Activated CD4-positive, alpha-beta T cell treated with anti-CD3 and anti-CD28 coated beads, Interleukin-2, Interleukin-6, amounts not matched to agents 100 ng/mL and 50 ng/mL, durations not matched to agents 16 hours and 8 hours (primary cell): ENCODE results near the gene FAM186B.
"Not testable (repeated sequence)": the region's sequence is repeated elsewhere in the genome, so short reads cannot be mapped to it uniquely, and the experiment has no call there.

Experiments used
- DNase-seq: peaks from one replicate; pipeline ENCODE4 v3.0.0-alpha.2; 2020

Gene FAM186B

DNA sequence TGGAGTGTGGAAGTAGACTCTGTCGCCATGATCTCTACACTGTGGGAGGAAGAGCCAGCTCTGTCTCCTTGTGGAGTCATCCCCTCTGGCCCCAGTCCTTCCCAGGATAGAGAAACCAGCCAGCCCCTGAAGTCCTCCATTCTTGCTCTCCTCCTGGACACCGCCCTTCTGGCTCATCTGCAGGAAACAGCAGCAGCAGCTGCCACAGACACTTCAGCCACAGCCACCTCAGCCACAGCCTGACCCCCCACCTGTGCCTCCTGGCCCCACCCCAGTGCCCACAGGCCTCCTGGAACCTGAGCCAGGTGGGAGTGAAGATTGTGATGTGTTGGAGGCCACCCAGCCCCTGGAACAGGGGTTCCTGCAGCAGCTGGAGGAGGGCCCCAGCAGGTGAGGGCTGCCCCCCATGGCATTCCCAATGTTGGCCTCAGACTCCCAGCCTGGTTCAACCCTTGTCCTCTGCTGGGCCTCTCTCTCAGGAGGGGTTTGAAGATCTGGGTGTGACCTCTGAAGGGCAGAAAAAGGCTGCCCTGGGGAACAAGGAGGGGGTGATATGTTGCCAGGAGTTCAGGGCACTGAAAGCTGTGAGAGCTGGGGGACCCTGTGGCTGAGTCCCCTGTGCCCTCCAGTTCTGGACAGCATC is 28.4 kb upstream of the FAM186B start:
- no peak for DNase-seq

DNA sequence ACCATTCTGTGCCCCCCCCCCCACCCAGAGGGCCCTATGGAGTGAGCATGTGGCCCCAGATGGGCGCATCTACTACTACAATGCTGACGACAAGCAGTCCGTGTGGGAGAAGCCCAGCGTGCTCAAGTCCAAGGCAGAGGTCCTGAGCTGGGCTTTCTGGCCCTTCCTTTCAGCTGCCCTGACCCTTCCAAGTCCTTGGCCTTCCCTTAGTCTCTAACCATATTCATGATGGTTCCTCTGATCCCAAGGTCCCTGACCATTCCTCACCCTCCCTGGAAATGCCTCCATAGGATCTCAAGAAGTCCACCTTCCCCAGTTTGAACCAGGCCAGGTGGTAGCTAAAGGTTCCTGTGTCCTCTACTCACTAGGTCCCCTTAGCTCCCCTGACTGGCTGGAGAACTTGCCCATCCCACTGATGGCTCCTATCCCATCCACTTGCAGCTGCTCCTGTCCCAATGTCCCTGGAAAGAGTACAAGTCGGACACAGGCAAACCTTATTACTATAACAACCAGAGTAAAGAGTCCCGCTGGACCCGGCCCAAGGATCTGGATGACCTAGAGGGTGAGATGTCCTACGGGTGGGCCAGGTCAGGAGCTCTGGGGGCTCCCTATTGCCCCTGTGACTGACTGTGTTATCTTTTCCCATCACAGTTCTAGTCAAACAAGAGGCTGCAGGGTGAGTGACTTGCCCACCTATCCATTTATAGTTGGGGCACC is 27.7 kb upstream of the FAM186B start:
- no peak for DNase-seq

DNA sequence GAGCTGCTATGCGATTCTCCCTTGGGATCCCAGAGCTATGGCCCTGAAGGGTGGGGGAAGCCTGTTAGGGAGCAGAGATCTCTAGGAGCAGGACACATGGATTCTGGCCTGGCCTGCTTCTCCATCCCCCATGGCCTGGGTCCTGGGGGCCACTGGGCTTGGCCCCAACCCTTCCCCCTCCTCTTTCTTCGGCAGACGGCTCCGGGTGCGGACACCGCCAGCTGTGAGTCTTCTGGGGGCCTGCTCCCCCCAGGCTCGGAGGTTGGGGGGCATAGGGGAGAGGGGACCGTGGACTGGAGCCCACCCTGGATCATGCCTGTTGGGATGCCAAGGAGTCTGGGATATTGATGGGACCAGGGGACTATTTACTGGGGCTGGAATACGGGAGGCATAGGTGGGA is 27.0 kb upstream of the FAM186B start:
- no peak for DNase-seq

DNA sequence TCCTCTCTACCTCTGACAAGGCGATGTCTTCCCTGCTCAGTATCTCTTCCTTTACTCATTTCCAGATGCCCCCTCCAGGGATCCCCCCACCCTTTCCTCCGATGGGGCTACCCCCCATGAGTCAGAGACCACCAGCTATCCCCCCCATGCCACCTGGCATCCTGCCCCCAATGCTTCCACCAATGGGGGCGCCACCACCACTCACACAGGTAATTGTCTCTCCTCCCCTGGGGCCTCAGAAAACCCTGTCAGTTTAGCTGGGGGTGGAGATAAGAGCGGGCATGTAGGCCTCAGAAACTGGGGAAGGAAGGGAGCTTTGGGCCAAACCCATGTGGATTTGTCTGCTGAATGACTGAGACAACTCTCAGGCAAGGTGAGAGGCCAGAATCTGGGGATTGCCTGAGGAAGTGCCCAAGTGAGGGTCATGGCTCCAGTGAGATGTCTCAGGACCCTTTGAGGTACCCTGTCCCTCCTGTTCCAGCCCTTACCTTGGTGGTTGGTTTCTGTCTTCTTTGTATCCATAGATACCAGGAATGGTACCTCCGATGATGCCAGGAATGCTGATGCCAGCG is 26.0 kb upstream of the FAM186B start:
- no peak for DNase-seq

DNA sequence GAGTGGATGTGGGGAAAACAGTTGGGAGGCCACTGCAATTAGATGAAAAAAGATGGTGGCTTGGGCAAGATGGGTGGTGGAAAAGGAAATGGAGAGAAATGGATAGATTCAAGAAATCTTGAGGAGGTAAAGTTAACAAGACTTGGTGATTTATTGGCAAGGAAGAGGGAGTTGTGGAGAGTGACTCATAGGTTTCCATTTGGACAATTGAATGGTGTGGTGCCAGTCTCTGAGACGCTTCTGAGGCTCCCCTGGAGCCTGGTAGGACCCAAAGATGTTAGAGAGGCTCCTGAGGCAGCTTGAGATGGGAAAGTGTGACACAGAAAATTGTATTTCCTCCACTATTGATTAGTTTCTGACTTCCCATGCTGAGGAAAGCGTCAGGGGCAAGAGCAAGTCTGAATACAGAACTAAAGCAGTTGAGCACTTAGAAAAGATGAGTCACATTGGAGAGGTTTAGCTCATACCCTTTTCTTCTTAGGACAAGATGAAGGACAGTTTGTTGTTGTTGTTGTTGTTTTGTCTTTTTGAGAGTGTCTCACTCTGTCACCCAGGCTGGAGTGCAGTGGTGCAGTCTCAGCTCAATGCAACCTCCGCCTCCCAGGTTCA is 22.4 kb upstream of the FAM186B start:
- DNase-seq, result no peak

DNA sequence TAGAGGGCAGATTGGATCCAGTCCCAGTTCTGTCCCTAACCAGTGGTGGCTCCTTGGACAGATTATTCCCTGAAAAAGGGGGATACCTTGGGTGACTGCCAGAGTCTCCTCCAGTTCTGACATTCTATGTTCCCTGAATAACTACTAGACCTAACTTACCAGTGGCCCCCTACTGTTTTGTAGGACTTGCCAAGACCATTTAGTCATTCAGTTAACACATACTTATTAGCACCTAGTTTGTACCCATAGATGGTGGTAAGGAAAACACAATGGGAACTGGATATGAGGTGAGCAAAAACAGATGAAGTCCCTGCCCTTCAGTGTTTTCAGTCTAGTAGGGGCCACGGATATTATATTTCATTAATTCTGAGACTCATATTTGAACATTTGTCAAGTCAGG is 21.4 kb upstream of the FAM186B start:
- DNase-seq, result no peak

DNA sequence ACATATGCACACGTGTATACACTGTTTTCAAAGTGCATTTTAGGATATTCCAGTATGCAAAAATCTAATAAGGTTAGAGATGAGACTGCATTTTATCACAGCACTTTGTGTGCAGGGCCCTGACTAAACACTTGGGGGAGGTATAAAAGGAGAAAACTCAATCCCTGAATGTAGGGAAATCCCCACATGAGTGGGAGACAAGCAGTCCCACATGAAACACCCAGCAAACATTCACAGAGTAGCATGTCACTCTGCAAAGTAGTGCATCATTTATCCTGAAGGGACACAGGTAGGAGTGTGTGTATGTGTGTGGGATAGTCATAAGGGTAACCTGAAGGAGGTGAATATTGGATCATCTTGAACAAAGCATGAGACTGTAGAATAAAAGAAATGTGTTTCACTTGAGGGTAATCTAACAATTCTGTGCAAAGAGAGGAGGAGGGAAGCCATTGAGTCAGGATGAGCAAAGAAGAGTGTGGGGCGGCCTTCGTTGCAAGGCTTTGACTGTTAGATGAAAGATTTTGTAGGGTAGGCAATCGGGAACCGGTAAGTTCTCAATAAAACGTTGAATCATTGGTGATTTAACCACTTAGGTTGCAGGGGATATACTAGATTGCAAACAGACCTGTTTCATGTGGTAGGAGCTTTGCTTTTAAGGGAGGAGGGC is 20.9 kb upstream of the FAM186B start:
- peak; percentile 27 for DNase-seq

DNA sequence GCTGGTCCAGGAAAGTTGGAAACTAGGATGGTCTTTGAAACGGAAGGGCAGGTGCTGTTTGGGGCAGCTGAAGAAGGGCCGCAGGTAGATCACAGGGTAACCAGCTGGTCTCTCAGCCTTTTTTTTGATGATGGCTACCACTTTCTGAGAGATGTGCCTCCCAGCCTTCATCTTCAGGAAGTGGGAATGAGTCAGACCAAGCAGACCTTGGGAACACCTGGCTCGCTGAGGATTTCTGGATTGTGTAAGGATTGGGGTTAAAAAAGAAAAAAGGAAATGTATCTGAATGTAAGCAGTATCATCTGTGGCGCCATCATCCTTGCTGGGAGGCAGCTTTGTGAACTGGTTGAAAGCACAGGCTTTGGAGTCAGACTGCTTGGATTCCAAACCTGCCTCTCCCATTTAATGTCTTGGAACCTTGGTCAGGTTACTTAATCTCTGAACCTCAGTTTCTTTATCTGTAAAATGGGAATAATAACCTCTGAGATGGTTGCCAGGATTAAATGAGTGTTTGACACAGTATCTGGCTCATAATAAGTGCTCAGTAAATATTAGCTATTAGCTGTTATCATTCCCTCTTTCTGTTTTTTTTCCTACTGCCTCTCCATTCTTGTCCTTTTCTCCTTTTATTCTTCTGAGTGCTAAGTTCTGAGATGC is 19.6 kb upstream of the FAM186B start:
- DNase-seq, result no peak

DNA sequence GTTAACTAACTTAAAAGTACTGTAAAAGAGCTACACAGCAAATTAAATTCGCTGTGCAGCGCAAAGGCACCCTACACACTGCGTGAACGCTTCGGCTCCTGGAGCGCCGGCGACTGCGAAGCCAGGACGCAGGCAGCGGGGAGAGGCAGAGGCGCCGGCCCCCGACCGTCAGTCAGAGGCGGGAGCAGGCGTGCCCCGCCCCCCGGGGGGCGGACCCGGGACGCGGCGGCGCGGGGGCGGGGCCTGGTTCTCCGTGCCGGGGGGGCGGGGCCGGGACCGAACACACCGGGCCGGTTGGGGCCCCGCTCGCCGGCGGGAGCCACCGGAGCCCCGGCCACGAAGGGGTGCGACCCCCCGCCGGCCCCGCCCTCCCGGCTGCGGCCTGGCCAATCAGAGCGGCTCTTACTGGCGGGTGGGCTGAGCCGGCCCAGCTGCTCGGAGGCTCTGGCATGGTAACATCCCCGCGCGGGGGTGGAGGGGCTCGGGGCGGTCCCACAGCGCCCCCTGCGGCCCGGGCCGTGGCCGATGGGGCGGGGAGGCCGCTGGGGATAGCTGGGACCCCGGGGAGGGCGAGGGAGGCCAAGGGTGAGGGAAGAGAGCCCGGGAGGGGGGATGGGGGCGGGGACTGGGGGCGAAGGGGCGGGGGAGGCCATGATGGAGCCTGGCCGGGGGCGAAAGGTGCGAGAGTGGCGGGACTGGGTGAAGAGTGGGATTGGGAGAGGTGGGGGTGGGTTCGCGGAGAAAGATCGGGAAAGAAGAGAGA is 17.9 kb upstream of the FAM186B start, which contains the start of gene PRPF40B:
TSS of gene PRPF40B (plus strand) at position 420 of the 763 bp plus-strand sequence. CDS start at position 450, 30 bp downstream.
- DNase-seq, result peak; percentile 89

DNA sequence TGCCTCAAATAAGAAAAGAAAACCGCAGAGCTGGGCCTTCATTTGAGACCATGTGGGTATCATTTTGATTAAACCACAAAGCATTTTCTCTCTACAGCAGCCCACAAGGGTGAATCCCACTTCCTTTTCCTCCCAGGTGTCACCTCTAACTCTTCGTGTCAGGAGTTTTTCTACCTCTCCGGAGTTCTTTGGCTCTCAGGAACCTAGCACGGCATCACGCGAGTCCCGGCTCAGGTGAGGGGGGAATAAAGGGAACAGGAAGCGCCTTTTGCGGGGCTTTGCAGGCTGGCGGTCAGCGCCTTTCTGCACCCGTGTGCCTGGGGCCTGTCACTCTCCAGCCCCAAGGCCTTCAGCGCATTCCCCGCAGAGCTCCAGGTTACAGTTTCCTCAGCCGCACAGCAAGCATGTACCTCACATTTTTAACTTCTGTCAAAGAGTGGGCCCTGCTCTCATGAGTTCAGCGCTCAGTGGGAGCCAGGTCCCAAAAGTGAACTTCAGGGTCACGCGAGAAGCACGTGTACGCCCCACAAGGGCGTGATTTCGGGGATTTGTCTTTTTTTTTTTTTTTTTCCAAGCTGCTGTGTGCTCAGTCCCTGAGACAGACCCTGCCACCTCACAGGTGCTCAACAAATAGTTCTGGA is 17.2 kb upstream of the FAM186B start:
- DNase-seq, result peak; percentile 91

DNA sequence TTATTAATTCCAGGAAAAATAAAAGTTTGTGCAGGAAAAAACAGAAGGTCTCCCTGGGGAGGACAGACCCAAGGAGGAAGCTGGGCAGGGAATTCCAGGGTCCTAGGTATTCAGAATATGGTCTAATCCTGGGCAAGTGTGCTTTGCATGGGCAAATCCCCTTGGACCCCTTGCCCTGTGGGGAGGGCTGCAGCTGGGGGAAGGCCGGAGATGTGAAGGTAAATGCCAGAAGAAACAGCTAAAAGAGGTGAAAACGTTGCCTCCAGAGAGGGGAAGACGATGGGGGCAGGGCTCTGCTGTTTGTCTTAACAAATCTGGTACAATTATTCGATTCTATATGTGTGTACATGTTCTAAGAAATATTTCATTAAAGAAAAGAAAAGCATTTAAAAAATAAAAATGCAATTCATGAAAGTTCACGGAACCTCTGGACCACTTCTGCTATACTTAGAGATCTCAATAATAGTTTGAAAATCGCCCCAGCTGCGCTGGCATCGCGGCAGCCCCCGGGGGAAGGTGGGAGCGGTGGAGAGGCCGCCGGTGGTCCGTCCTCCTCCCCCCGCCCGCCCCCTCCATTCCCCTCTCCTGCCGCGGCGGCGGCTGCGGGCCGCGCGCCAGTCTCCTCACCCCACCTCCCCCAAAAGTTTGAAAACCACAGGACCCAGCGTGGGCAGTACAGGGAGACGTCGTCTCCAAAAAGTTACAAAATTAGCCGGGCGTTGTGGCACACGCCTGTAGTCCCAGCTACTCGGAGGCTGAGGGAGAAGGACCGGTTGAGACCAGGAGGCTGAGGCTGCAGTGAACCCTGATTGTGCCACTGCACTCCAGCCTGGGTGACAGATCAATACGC is 16.4 kb upstream of the FAM186B start:
- no peak for DNase-seq

DNA sequence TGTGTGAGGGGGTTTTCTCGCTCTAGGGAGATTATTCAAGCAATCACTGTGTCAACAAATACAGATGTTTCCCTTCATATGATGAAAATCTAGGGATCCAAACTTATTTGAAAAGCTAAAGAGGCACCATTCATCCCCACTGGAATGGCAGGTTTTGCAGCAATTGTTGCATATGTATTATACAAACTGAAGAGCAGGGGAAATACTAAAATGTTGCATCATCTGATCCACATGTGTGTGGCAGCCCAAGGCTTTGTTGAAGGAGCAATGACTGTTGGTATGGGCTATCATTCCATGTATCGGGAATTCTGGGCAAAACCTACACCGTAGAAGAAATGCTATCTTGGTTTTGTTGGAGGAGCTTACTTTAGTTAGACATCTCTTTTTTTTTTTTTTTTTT is 13.8 kb upstream of the FAM186B start:
- no peak for DNase-seq

DNA sequence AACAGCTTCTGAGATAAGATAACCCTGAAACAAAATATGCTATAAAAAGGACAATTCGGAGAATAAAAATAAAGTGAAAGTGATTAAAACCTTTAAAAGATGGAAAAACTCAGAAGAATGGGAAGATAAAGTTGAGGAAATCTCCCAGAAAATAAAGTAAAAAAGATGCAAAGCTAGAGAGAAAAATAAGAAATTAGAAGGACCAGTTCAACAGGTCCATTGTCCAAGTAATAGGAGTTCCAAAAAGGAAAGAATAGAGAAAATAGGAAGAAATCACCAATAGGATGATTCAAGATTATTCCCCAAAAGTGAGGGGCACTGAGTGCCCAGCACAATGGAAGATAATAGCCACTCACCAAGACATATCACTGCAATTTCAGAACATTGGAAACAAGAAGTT is 13.1 kb upstream of the FAM186B start:
- no peak for DNase-seq

DNA sequence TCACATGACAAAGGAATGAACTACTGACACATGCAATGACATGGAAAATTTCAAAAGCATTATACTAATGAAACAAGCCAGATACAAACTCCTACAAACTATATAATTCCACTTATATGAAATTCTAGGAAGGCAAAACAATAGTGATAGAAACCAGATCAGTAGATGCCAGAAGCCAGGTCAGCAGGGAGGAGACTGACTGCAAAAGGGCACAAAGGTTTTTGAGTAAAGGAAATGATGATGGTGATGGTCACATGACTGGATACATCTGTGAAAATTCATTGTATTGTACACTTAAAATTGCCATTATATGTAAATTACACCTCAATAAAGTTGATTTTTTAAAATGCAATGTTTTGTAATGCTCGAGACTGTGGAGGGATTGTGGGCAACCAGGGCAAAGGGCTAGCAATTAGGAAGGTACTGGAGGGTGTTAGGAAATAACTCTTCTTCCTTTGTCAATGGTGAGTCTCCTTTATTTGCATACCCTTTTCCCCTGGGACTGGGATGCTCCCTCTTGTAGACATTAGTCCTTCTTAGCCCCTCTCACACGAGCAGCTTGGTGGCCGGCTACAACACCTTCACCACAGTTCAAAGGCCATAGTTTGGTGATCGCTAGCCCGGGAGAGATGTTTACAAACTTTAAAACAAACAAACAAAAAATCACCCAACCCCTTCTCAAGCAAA is 11.2 kb upstream of the FAM186B start:
- DNase-seq, result no peak

DNA sequence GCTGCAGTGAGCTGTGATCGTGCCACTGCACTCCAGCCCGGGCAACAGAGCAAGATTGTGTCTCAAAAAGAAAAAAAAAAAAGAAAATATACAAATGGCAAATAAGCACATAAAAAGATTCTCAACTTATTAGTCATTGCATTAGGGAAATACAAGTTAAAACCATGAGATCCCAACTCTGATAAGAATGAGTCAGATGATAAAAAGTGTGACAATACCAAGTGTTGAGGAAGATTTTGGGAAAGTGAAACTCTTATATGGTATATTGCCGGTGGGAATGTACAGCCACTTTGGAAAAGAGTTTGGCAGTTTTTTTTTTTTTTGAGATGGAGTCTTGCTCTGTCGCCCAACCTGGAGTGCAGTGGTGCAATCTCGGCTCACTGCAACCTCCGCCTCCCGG is 10.3 kb upstream of the FAM186B start:
- DNase-seq, result no peak

DNA sequence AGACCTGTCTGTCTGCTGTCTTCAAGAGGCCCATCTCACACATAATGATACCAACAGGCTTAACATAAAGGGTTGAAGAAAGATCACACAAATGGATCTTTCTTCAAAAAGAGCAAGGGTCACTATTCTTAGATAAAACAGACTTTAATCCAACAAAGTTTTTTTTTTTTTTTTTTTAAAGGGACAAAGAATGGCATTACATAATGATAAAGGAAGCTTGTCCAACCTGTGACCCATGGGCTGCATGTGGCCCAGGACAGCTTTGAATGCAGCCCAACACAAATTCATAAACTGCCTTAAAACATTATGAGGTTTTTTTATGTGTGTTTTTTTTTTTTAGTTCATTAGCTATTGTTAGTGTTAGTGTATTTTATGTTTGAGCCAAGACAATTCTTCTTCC is 6.8 kb upstream of the FAM186B start:
- no peak for DNase-seq

DNA sequence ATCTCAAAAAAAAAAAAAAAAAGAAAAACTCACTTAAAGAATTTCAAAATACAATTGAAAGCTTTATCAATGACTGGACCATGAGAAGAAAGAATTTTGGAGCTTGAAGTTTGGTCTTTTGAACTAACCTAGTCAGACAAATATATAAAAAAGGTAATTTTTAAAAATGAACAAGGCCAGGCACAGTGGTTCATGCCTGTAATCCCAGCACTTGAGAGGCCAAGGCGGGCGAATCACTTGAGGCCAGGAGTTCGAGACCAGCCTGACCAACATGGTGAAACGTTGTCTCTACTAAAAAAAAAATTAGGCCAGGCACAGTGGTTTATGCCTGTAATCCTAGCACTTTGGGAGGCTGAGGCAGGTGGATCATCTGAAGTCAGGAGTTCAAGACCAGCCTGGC is 5.3 kb upstream of the FAM186B start:
- DNase-seq, result not testable (repeated sequence)

DNA sequence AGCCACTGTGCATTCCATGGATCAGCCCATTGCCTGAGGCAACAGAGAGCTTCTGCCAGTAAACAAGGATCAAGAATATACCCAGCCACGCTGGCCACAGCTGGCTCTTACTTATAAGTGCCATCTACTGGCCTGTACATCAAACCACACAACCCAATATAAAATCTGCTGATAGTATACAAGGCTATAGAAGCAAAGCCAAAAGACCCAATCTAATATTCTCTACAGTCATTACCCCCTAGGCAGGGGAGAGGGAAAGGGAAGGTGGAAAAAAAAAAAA is 4.4 kb upstream of the FAM186B start:
- no peak for DNase-seq

DNA sequence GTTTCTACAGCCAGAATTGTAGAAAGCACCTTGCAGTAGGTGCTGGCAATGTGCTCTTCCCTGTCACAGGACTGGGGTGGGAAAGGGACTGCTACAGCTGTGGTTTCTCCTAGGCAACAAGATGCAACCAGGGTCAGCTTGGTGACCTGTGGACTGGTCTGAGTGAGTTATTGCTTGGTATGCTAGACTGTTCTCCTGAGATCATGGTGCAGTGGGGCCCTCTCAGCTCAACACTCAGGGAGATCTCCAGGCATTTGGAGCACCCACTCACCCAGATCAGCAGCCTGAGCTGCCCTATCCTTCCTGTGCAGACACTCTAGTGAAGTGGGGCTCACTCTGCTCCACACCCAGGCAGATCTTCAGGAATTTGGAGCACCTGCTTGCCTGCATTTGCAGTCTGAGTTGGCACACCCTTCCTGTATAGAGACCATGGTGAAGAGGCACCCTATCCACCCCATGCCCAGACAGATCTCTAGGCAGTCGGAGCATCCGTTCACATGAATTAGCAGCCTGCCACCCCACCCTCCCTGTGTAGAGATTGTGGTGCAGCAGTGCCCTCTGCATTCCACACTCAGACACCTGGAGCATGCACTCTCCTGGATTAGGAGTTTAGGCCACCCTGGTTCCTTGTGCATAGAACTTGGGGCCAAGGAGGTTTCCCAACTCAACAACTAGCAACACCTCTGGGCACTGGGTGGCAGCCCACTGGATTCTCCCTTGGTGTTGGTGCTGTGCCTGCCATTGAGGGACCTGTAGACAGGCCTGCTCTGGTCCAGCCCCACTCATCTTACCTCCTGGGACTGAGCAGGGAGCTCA is 3.8 kb upstream of the FAM186B start:
- no peak for DNase-seq
